GM23338 (cell line): ENCODE data around the gene EFR3B. TPM values are rescaled to one million over a fixed set of nuclear protein-coding genes. Genes with fewer than 3 reads are reported as not detected.

Experiments used
- ATAC-seq: fragments of 200-7000 bp; cut with Tn5 transposase; 3 replicates; pipeline ENCODE4 v1.9.1; 2020
- DNase-seq: peaks from one replicate; pipeline ENCODE4 v3.0.0-alpha.2; 2015; ENCODE audit warnings: low spot score
- H2AFZ ChIP-seq: fragments of 200-600 bp; sonication (generic); 2 replicates; pipeline ENCODE4 v1.8.0; 2016; ENCODE audit warnings: antibody characterized with exemption, mild to moderate bottlenecking, moderate library complexity
- H3F3A ChIP-seq: fragments of 200-600 bp; sonication (generic); replicated peaks from 2 replicates; pipeline ENCODE4 v1.8.0; 2017; ENCODE audit warnings: antibody characterized with exemption, mixed run types, low read depth
- H3K27ac ChIP-seq: fragments of 200-600 bp; sonication (generic); 2 replicates; pipeline ENCODE4 v1.6.1; 2016; ENCODE audit warnings: low read depth
- H3K27me3 ChIP-seq: fragments of 200-600 bp; sonication (generic); 2 replicates; pipeline ENCODE4 v1.8.0; 2016; ENCODE audit warnings: mild to moderate bottlenecking, mixed run types, moderate library complexity; ENCODE audit not compliant: insufficient read depth
- H3K36me3 ChIP-seq: fragments of 200-600 bp; sonication (generic); 2 replicates; pipeline ENCODE4 v1.8.0; 2016; ENCODE audit warnings: mild to moderate bottlenecking; ENCODE audit not compliant: insufficient read depth
- H3K4me1 ChIP-seq: fragments of 200-600 bp; sonication (generic); 2 replicates; pipeline ENCODE4 v1.8.0; 2016; ENCODE audit warnings: mild to moderate bottlenecking, moderate library complexity; ENCODE audit not compliant: insufficient read depth
- H3K4me2 ChIP-seq: fragments of 200-600 bp; sonication (generic); 2 replicates; pipeline ENCODE4 v1.7.1; 2017; ENCODE audit warnings: mixed run types
- H3K4me3 ChIP-seq: fragments of 200-600 bp; sonication (generic); 2 replicates; pipeline ENCODE4 v1.6.1; 2016; ENCODE audit warnings: mixed run types
- H3K79me2 ChIP-seq: fragments of 200-600 bp; sonication (generic); replicated peaks from 2 replicates; pipeline ENCODE4 v1.8.0; 2017; ENCODE audit warnings: mild to moderate bottlenecking; ENCODE audit not compliant: insufficient read depth
- H3K9me2 ChIP-seq: fragments of 200-600 bp; sonication (generic); 2 replicates; pipeline ENCODE4 v1.8.0; 2017; ENCODE audit not compliant: insufficient read depth
- H4K20me1 ChIP-seq: fragments of 200-600 bp; sonication (generic); replicated peaks from 2 replicates; pipeline ENCODE4 v1.8.0; 2017; ENCODE audit warnings: mild to moderate bottlenecking; ENCODE audit not compliant: insufficient read depth
- H3K27ac Mint-ChIP-seq: 2 replicates; pipeline ENCODE4 v1.8.0; 2020; ENCODE audit warnings: inconsistent platforms, mild to moderate bottlenecking, moderate library complexity, mixed read lengths
- H3K27me3 Mint-ChIP-seq: 3 replicates; pipeline ENCODE4 v1.8.0; 2022; ENCODE audit warnings: low read depth, mild to moderate bottlenecking, moderate library complexity, mixed read lengths, inconsistent platforms; ENCODE audit not compliant: insufficient read depth, poor library complexity
- H3K36me3 Mint-ChIP-seq: 3 replicates; pipeline ENCODE4 v1.8.0; 2021; ENCODE audit warnings: low read depth, mild to moderate bottlenecking, inconsistent platforms, moderate library complexity, mixed read lengths
- H3K4me1 Mint-ChIP-seq: 3 replicates; pipeline ENCODE4 v1.8.0; 2020; ENCODE audit warnings: mild to moderate bottlenecking, inconsistent platforms, mixed read lengths
- H3K4me3 Mint-ChIP-seq: 3 replicates; pipeline ENCODE4 v1.8.0; 2021; ENCODE audit warnings: moderate library complexity, mild to moderate bottlenecking, inconsistent platforms, mixed read lengths
- H3K9me3 Mint-ChIP-seq: 3 replicates; pipeline ENCODE4 v1.8.0; 2020; ENCODE audit warnings: moderate library complexity, mild to moderate bottlenecking, inconsistent platforms, mixed read lengths
- EZH2phosphoT487 ChIP-seq: fragments of 200-600 bp; sonication (generic); IDR thresholded peaks from one replicate; pipeline ENCODE4 v1.8.1; 2018; ENCODE audit warnings: antibody characterized with exemption; ENCODE audit not compliant: unreplicated experiment
- ZNF114 ChIP-seq: fragments of 250-450 bp; sonication (Bioruptor Pico); IDR thresholded peaks from 2 replicates; pipeline ENCODE4 v1.5.0; 2020; ENCODE audit warnings: mild to moderate bottlenecking, moderate library complexity
- polyA plus RNA-seq: library from polyadenylated mRNA; unstranded; fragments of >200 nt; fragmentation: Nextera tagmentation; extraction: Ambion mirVana; gene quantifications from 2 replicates; pipeline ENCODE4 v1.2.1, GENCODE V29; 2016
- total RNA-seq: library from RNA; depleted of rRNA; stranded (reverse); fragments of >200 nt; shearing (Covaris generic); gene quantifications from 2 replicates; pipeline ENCODE4 v1.2.3, GENCODE V29; 2014
- TF ChIP-seq, protein P1 (sequence below), 2 experiments: fragments of 200-600 bp in 1 of 2; sonication (generic) in 1 of 2; conservative IDR thresholded peaks; 2 replicates each; pipeline versions ENCODE4 v1.5.1 to v1.6.1; 2016 to 2017; ENCODE audit warnings: antibody characterized with exemption in 2 of 2, low read depth in 2 of 2, mild to moderate bottlenecking in 2 of 2, moderate library complexity in 1 of 2
- TF ChIP-seq, protein P2 (sequence below): IDR thresholded peaks from 2 replicates; pipeline ENCODE4 v1.6.1; 2016; ENCODE audit warnings: antibody characterized with exemption
- TF ChIP-seq, protein P3 (sequence below): fragments of 250-450 bp; sonication (Bioruptor Pico); IDR thresholded peaks from 2 replicates; pipeline ENCODE4 v1.5.0; 2020; ENCODE audit warnings: mild to moderate bottlenecking, moderate library complexity

EFR3B gene
- total and polyA plus RNA-seq, 2 experiments from 2014 or later: 3.3 to 10.7 TPM

DNA sequence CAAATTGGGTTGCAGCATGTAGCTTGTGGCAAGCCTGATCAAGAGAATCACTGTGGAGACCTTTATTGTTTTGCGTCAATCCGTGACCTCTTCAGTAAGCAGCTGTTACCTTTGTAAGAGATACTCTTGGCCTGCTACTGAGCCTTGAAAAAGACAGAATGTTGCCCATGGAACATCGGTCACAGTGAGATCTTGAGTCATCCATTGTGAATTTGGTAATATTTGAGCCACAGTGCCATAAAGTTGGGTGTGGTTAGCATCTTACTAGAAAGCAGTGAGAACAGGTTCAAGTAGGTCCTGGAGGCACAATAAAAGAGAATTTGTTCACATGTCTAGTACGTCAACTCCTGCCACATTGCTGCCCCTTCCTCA is 12.7 kb upstream of the EFR3B start:
- H3K4me1 Mint-ChIP-seq: 0 out of 3 replicates have a peak, but pooled peaks cover 3% of the 10 kb centered on the region

More for the DNA sequence above, 12.7 kb upstream of the EFR3B start:
- no peaks in the 10 kb centered on the region for H4K20me1 ChIP-seq
- H3K27me3 ChIP-seq: no peaks in the 10 kb centered on the region
- ATAC-seq (no peak), DNase-seq (no peak)
- no peaks in the 10 kb centered on the region for H3K79me2 ChIP-seq
- no peaks in the 10 kb centered on the region for H3K36me3 Mint-ChIP-seq
- no peaks in the 10 kb centered on the region for H3F3A ChIP-seq
- no peaks in the 10 kb centered on the region for H3K4me1 ChIP-seq
- no peaks in the 10 kb centered on the region for H3K9me2 ChIP-seq
- no peaks in the 10 kb centered on the region for H3K9me3 Mint-ChIP-seq
- H3K4me3 ChIP-seq: no peak overlapping the region
- no peak overlapping the region for H3K4me2 ChIP-seq
- H3K4me3 Mint-ChIP-seq: no peak overlapping the region
- no peaks in the 10 kb centered on the region for H3K27me3 Mint-ChIP-seq
- no peak overlapping the region for H3K27ac Mint-ChIP-seq
- no peak overlapping the region for H3K27ac ChIP-seq
- TF ChIP-seq, protein P1, sequence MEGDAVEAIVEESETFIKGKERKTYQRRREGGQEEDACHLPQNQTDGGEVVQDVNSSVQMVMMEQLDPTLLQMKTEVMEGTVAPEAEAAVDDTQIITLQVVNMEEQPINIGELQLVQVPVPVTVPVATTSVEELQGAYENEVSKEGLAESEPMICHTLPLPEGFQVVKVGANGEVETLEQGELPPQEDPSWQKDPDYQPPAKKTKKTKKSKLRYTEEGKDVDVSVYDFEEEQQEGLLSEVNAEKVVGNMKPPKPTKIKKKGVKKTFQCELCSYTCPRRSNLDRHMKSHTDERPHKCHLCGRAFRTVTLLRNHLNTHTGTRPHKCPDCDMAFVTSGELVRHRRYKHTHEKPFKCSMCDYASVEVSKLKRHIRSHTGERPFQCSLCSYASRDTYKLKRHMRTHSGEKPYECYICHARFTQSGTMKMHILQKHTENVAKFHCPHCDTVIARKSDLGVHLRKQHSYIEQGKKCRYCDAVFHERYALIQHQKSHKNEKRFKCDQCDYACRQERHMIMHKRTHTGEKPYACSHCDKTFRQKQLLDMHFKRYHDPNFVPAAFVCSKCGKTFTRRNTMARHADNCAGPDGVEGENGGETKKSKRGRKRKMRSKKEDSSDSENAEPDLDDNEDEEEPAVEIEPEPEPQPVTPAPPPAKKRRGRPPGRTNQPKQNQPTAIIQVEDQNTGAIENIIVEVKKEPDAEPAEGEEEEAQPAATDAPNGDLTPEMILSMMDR (conservative IDR thresholded peaks at IDR 0.05; ENCODE audit: low read depth in 2 of 2): no peak
- TF ChIP-seq, protein P2, sequence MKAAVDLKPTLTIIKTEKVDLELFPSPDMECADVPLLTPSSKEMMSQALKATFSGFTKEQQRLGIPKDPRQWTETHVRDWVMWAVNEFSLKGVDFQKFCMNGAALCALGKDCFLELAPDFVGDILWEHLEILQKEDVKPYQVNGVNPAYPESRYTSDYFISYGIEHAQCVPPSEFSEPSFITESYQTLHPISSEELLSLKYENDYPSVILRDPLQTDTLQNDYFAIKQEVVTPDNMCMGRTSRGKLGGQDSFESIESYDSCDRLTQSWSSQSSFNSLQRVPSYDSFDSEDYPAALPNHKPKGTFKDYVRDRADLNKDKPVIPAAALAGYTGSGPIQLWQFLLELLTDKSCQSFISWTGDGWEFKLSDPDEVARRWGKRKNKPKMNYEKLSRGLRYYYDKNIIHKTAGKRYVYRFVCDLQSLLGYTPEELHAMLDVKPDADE: no peak
- TF ChIP-seq EZH2phosphoT487 (no peak), ZNF114 (CRISPR knock-in tag) (no peak)
- TF ChIP-seq, protein P3, sequence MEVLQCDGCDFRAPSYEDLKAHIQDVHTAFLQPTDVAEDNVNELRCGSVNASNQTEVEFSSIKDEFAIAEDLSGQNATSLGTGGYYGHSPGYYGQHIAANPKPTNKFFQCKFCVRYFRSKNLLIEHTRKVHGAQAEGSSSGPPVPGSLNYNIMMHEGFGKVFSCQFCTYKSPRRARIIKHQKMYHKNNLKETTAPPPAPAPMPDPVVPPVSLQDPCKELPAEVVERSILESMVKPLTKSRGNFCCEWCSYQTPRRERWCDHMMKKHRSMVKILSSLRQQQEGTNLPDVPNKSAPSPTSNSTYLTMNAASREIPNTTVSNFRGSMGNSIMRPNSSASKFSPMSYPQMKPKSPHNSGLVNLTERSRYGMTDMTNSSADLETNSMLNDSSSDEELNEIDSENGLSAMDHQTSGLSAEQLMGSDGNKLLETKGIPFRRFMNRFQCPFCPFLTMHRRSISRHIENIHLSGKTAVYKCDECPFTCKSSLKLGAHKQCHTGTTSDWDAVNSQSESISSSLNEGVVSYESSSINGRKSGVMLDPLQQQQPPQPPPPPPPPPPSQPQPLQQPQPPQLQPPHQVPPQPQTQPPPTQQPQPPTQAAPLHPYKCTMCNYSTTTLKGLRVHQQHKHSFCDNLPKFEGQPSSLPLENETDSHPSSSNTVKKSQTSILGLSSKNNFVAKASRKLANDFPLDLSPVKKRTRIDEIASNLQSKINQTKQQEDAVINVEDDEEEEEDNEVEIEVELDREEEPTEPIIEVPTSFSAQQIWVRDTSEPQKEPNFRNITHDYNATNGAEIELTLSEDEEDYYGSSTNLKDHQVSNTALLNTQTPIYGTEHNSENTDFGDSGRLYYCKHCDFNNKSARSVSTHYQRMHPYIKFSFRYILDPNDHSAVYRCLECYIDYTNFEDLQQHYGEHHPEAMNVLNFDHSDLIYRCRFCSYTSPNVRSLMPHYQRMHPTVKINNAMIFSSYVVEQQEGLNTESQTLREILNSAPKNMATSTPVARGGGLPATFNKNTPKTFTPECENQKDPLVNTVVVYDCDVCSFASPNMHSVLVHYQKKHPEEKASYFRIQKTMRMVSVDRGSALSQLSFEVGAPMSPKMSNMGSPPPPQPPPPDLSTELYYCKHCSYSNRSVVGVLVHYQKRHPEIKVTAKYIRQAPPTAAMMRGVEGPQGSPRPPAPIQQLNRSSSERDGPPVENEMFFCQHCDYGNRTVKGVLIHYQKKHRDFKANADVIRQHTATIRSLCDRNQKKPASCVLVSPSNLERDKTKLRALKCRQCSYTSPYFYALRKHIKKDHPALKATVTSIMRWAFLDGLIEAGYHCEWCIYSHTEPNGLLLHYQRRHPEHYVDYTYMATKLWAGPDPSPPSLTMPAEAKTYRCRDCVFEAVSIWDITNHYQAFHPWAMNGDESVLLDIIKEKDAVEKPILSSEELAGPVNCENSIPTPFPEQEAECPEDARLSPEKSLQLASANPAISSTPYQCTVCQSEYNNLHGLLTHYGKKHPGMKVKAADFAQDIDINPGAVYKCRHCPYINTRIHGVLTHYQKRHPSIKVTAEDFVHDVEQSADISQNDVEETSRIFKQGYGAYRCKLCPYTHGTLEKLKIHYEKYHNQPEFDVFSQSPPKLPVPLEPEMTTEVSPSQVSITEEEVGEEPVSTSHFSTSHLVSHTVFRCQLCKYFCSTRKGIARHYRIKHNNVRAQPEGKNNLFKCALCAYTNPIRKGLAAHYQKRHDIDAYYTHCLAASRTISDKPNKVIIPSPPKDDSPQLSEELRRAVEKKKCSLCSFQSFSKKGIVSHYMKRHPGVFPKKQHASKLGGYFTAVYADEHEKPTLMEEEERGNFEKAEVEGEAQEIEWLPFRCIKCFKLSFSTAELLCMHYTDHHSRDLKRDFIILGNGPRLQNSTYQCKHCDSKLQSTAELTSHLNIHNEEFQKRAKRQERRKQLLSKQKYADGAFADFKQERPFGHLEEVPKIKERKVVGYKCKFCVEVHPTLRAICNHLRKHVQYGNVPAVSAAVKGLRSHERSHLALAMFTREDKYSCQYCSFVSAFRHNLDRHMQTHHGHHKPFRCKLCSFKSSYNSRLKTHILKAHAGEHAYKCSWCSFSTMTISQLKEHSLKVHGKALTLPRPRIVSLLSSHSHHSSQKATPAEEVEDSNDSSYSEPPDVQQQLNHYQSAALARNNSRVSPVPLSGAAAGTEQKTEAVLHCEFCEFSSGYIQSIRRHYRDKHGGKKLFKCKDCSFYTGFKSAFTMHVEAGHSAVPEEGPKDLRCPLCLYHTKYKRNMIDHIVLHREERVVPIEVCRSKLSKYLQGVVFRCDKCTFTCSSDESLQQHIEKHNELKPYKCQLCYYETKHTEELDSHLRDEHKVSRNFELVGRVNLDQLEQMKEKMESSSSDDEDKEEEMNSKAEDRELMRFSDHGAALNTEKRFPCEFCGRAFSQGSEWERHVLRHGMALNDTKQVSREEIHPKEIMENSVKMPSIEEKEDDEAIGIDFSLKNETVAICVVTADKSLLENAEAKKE (CRISPR knock-in tag): no peak
- no peak overlapping the region for H2AFZ ChIP-seq
- H3K36me3 ChIP-seq: no peaks in the 10 kb centered on the region
